Mesendoderm (in vitro differentiated cells): ENCODE data around the gene NBEA.
"Not testable (repeated sequence)": the region's sequence is repeated elsewhere in the genome, so short reads cannot be mapped to it uniquely, and the experiment has no call there.

ENCODE experiments used
- DNase-seq: peaks from one replicate; pipeline ENCODE4 v3.0.0; 2013
- H2AK5ac ChIP-seq: 2 replicates; pipeline ENCODE4 v1.6.1; 2013; ENCODE audit warnings: low read length, inconsistent platforms
- H2BK120ac ChIP-seq: 2 replicates; pipeline ENCODE4 v1.6.1; 2013; ENCODE audit warnings: low read depth, mild to moderate bottlenecking, low read length, moderate library complexity, mixed read lengths
- H2BK15ac ChIP-seq: replicated peaks from 2 replicates; pipeline ENCODE4 v1.6.1; 2013; ENCODE audit warnings: low read depth, mild to moderate bottlenecking, moderate library complexity
- H2BK5ac ChIP-seq: 2 replicates; pipeline ENCODE4 v1.6.1; 2013; ENCODE audit warnings: low read length, inconsistent platforms
- H3K18ac ChIP-seq: 2 replicates; pipeline ENCODE4 v1.6.1; 2013; ENCODE audit warnings: mild to moderate bottlenecking, low read length, mixed read lengths
- H3K23ac ChIP-seq: one replicate; pipeline ENCODE4 v1.6.1; 2013; ENCODE audit warnings: low read length
- H3K27ac ChIP-seq: 2 replicates; pipeline ENCODE4 v1.5.1; 2013; ENCODE audit warnings: low read depth, mild to moderate bottlenecking, inconsistent platforms, low read length, moderate library complexity
- H3K27me3 ChIP-seq: 2 replicates; pipeline ENCODE4 v1.6.1; 2013; ENCODE audit warnings: low read length, control low read depth, mild to moderate bottlenecking, inconsistent platforms; ENCODE audit not compliant: insufficient read depth, poor library complexity
- H3K36me3 ChIP-seq: 2 replicates; pipeline ENCODE4 v1.6.1; 2013; ENCODE audit warnings: low read length, inconsistent platforms; ENCODE audit not compliant: control insufficient read depth, insufficient read depth
- H3K4ac ChIP-seq: one replicate; pipeline ENCODE4 v1.6.1; 2013; ENCODE audit warnings: low read depth, mild to moderate bottlenecking, low read length, moderate library complexity
- H3K4me1 ChIP-seq: 2 replicates; pipeline ENCODE4 v1.6.1; 2013; ENCODE audit warnings: low read depth, low read length, inconsistent platforms; ENCODE audit not compliant: control insufficient read depth
- H3K4me2 ChIP-seq: 2 replicates; pipeline ENCODE4 v1.6.1; 2013; ENCODE audit warnings: low read length
- H3K4me3 ChIP-seq: 2 replicates; pipeline ENCODE4 v1.5.1; 2013; ENCODE audit warnings: mild to moderate bottlenecking, low read length
- H3K56ac ChIP-seq: one replicate; pipeline ENCODE4 v1.6.1; 2013; ENCODE audit warnings: low read length
- H3K79me1 ChIP-seq: 2 replicates; pipeline ENCODE4 v1.6.1; 2013; ENCODE audit warnings: low read length, inconsistent platforms
- H3K79me2 ChIP-seq: 2 replicates; pipeline ENCODE4 v1.6.1; 2013; ENCODE audit warnings: mild to moderate bottlenecking, low read length; ENCODE audit not compliant: control insufficient read depth, insufficient read depth
- H3K9ac ChIP-seq: 2 replicates; pipeline ENCODE4 v1.6.1; 2013; ENCODE audit warnings: low read length, inconsistent platforms
- H4K5ac ChIP-seq: one replicate; pipeline ENCODE4 v1.6.1; 2013; ENCODE audit warnings: low read length
- H4K8ac ChIP-seq: one replicate; pipeline ENCODE4 v1.6.1; 2013; ENCODE audit warnings: low read depth, mild to moderate bottlenecking, control low read depth, low read length, moderate library complexity
- WGBS: extraction: QIAGEN DNeasy Blood & Tissue Kit; methylation state at CpG from one replicate; pipeline ENCODE4 v1.1.7; 2013; ENCODE audit warnings: low lambda C conversion rate, missing lambda C conversion rate; ENCODE audit not compliant: insufficient coverage; ENCODE audit errors: extremely low coverage; 5-methylcytosine and 5-hydroxymethylcytosine counted together

The NBEA gene

DNA sequence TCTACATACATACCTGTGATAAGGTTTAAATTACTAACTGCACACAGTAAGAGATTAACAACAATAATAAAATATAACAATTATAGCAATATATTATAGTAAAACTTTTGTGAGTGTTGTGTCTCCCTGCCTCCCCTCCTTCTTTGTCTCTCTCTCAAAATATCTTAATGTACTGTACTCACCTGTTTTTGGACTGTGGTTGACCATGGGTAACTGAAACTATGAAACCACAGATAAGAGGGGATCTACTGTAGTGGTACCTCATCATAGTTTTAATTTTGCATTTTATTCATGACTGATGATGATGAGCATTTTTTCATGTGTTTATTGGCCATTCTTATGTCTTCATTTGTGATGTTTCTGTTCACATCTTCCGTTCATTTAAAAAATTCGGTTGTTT, 104.5 kb downstream of the NBEA start:
- Histone ChIP-seq H3K4me3 (no peak overlapping the region), H3K4ac (no peak overlapping the region), H4K5ac (no peak overlapping the region), H4K8ac (no peak overlapping the region), H3K79me1 (no peaks in the 10 kb centered on the region), H3K4me1 (no peaks in the 10 kb centered on the region), H3K56ac (no peak overlapping the region), H3K23ac (no peak overlapping the region), H3K36me3 (no peaks in the 10 kb centered on the region), H2BK15ac (no peak overlapping the region), H3K27ac (no peak overlapping the region), H3K27me3 (no peaks in the 10 kb centered on the region), H2AK5ac (no peak overlapping the region), H3K18ac (no peak overlapping the region), H2BK120ac (no peak overlapping the region), H3K9ac (no peak overlapping the region), H3K4me2 (no peak overlapping the region), H3K79me2 (no peaks in the 10 kb centered on the region), H2BK5ac (no peak overlapping the region)
- no CpG with 5 or more reads among the region's 2 CpGs for WGBS
- no peak for DNase-seq

DNA sequence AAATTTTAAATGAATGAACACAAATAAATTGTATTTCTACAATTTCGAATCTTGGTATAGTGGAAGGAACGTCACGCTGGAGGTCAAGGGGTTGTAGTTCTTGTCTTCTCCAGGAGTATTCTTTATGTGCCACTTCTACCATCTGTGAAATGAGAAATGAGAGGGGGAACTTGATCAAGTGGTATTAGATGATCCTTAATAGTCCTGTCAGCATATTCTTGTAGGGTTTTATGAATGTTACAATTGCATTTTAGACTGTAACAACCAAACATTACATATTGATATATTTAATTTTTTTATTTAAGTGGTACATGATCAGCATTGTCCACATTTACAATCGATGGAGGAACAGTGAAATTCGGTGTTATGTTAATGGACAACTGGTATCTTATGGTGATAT, 113.6 kb downstream of the NBEA start:
- Histone ChIP-seq H3K4me2 (no peak overlapping the region), H3K18ac (no peak overlapping the region), H3K79me2 (no peaks in the 10 kb centered on the region), H3K27ac (no peak overlapping the region), H3K9ac (no peak overlapping the region), H3K27me3 (no peaks in the 10 kb centered on the region), H3K4ac (no peak overlapping the region), H3K56ac (no peak overlapping the region), H4K8ac (no peak overlapping the region), H2AK5ac (no peak overlapping the region), H3K4me1 (no peaks in the 10 kb centered on the region), H2BK120ac (no peak overlapping the region), H3K36me3 (no peaks in the 10 kb centered on the region), H3K23ac (no peak overlapping the region), H2BK15ac (no peak overlapping the region), H4K5ac (no peak overlapping the region), H3K79me1 (no peaks in the 10 kb centered on the region), H3K4me3 (no peak overlapping the region), H2BK5ac (no peak overlapping the region)
- no CpG with 5 or more reads among the region's 5 CpGs for WGBS
- no peak for DNase-seq

DNA sequence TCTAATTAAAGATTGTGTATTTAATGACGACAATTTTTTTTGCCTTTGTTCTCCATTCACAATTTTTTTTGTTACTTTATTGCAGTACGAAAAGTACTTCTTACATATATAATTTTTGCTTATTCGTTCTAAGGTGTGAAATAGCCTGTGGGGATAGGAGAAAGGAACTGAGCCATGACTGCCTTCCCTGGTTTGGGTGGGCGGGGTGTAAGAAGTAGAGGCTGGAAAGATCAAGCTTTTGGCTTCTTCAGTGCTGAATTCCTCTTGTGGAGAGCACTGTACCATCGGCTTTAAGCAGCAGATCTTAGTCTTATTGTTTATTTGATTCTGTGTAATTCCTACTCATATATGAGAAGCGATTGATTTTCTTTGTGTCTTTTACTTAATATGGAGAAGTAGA, 115.8 kb downstream of the NBEA start:
- Histone ChIP-seq H3K9ac (no peak overlapping the region), H3K23ac (no peak overlapping the region), H2BK120ac (no peak overlapping the region), H3K56ac (no peak overlapping the region), H3K79me1 (no peaks in the 10 kb centered on the region), H3K36me3 (no peaks in the 10 kb centered on the region), H3K4me2 (no peak overlapping the region), H2BK15ac (no peak overlapping the region), H2BK5ac (no peak overlapping the region), H3K18ac (no peak overlapping the region), H4K5ac (no peak overlapping the region), H3K4me1 (no peaks in the 10 kb centered on the region), H4K8ac (no peak overlapping the region), H3K79me2 (no peaks in the 10 kb centered on the region), H3K27me3 (no peaks in the 10 kb centered on the region), H3K4me3 (no peak overlapping the region), H2AK5ac (no peak overlapping the region), H3K27ac (no peak overlapping the region), H3K4ac (no peak overlapping the region)
- 100% methylated on average over 1 of the region's 6 CpGs for WGBS
- peak; percentile 19 for DNase-seq

DNA sequence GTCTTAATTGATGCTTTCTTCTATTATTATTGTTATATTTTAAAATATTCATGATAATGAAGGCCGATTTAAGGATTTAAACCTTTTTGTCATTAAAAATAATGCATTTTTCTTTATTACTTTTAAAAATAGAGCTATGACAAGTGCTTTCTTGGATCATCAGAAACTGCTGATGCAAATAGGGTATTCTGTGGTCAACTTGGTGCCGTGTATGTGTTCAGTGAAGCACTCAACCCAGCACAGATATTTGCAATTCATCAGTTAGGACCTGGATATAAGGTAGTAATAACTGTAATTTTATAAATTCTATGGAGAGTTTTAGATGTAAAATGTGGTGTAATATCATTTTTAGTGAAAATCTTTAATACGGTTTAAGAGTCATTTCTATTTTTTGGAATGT, 116.5 kb downstream of the NBEA start:
- no CpG with 5 or more reads among the region's 3 CpGs for WGBS
- not testable (repeated sequence) for H2BK120ac ChIP-seq

DNA sequence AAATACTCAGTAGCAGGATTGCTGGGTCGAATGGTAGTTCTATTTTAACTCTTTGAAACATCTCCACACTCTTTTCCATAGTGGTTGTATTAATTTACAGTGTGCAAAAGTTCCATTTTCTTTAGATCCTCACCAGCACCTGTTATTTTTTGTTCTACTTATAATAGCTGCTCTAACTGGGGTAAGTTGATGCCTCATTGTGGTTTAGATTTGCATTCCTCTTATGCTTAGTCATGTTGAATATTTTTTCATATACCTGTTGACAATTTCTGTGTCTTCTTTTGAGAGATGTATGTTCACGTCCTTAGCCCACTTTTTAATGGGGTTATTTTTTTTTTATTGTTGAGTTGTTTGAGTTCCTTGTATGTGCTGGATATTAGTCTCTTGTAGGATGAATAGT, 144.6 kb downstream of the NBEA start:
- no peak overlapping the region for H3K4me3 ChIP-seq
- no peak overlapping the region for H3K23ac ChIP-seq
- no peak for DNase-seq
- no peak overlapping the region for H2AK5ac ChIP-seq
- H3K36me3 ChIP-seq, result no peaks in the 10 kb centered on the region
- H2BK5ac ChIP-seq, result no peak overlapping the region
- WGBS, result no CpG with 5 or more reads among the region's 2 CpGs
- H3K9ac ChIP-seq, result no peak overlapping the region
- no peak overlapping the region for H3K4ac ChIP-seq
- no peak overlapping the region for H4K8ac ChIP-seq
- no peaks in the 10 kb centered on the region for H3K4me1 ChIP-seq
- no peak overlapping the region for H3K4me2 ChIP-seq
- no peak overlapping the region for H3K18ac ChIP-seq
- no peak overlapping the region for H4K5ac ChIP-seq
- no peak overlapping the region for H2BK120ac ChIP-seq
- no peaks in the 10 kb centered on the region for H3K27me3 ChIP-seq
- no peaks in the 10 kb centered on the region for H3K79me1 ChIP-seq
- no peaks in the 10 kb centered on the region for H3K79me2 ChIP-seq
- H3K27ac ChIP-seq, result no peak overlapping the region
- no peak overlapping the region for H2BK15ac ChIP-seq
- no peak overlapping the region for H3K56ac ChIP-seq

More for the DNA sequence above, 116.5 kb downstream of the NBEA start:
- not testable (repeated sequence) for H2BK15ac ChIP-seq, H2AK5ac ChIP-seq, H3K36me3 ChIP-seq, H3K4ac ChIP-seq, H3K4me1 ChIP-seq, H4K8ac ChIP-seq, H4K5ac ChIP-seq, H2BK5ac ChIP-seq, DNase-seq, H3K27ac ChIP-seq, H3K23ac ChIP-seq, H3K56ac ChIP-seq, H3K79me1 ChIP-seq, H3K18ac ChIP-seq, H3K4me3 ChIP-seq, H3K79me2 ChIP-seq, H3K9ac ChIP-seq, H3K27me3 ChIP-seq, H3K4me2 ChIP-seq

DNA sequence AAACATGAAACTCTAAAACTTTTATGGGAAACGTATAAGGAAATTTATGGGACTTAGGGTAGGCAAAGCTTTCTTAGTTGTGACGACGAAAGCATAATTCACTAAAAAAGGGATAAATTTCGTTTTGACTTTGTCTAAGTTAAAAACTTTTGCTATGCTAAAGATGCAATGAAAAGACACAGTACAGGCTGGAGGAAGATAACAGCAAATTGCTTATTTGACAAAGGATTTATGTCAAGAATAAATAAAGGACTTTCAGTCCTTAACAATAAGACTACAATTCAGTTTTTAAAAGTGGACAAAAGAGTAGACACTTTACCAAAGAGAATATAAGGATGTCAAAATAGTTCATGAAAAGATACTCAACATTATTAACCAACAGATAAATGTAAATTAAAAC, 150.2 kb downstream of the NBEA start:
- no peaks in the 10 kb centered on the region for H3K79me1 ChIP-seq
- no peak overlapping the region for H3K56ac ChIP-seq
- 100% methylated on average over 3 of the region's 4 CpGs for WGBS
- H3K79me2 ChIP-seq, result no peaks in the 10 kb centered on the region
- H3K18ac ChIP-seq, result no peak overlapping the region
- H3K36me3 ChIP-seq, result no peaks in the 10 kb centered on the region
- no peak overlapping the region for H4K5ac ChIP-seq
- H2BK15ac ChIP-seq, result no peak overlapping the region
- H3K23ac ChIP-seq, result no peak overlapping the region
- H3K4ac ChIP-seq, result no peak overlapping the region
- H3K4me1 ChIP-seq, result no peaks in the 10 kb centered on the region
- H2BK5ac ChIP-seq, result no peak overlapping the region
- no peak overlapping the region for H4K8ac ChIP-seq
- no peak overlapping the region for H3K9ac ChIP-seq
- no peaks in the 10 kb centered on the region for H3K27me3 ChIP-seq
- no peak overlapping the region for H3K27ac ChIP-seq
- H3K4me2 ChIP-seq, result no peak overlapping the region
- H2AK5ac ChIP-seq, result no peak overlapping the region
- no peak overlapping the region for H2BK120ac ChIP-seq
- no peak overlapping the region for H3K4me3 ChIP-seq
- DNase-seq, result no peak
